ENCODE data around the gene EPHX1.
"Not testable (repeated sequence)": the region's sequence is repeated elsewhere in the genome, so short reads cannot be mapped to it uniquely, and the experiment has no call there.

EPHX1 gene

GRCh38 chr1:225880636-225881035 lies 70.7 kb downstream of the EPHX1 start:
- no peak for DNase-seq (ENCODE audit: low read depth in 2 of 3, low spot score in 2 of 3)

DNA sequence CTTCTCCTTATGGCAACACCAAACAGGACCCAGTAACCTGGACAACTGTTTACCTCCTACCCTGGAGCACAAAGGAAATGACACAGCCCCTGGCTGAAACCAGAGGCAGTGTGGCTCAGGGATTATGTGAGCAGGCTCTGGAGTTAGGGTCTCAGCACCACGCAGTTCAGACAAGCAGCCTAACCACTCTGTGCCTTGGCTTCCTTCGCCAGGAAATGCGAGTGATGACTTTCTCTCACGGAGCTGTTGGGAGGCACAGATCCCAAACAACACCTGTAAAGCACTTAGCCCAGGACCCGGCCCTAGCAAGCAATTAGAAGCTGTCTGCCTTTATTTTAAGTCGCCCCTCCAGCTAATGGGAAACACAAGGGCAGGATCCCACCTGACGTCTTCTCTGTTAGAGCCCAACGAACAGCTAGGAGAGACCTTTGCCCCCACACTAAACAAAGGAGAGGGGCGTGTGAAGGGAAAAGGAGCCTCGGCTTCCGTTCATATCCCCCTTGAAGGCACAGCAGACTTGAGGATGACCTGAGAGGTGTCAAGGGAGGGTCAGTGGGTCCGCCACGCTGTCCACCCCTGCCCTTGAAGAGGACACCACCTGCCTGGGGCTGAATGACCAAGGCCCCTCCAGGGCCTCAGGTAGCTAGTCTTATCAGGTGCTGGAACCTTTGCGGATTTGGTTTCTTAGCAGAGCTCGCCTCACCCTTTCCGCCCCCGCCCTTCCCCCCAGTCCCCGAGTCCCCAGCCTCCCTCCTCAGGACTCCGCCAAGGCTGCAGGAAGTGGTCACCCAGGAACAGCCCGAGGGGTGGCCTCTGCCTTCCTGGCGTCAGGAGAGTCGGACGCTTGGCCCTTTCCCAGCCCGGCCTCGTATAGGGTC lies 71.4 kb downstream of the EPHX1 start:
- DNase-seq (ENCODE audit: low read depth in 2 of 3, low spot score in 2 of 3) = no peak

GRCh38 chr1:225881959-225882693 lies 72.2 kb downstream of the EPHX1 start, which contains the start of gene TMEM63A:
TSS of gene TMEM63A (minus strand) at chr1:225882380. CDS start at chr1:225877580, 4,800 bp downstream.
- DNase-seq (ENCODE audit: low read depth in 2 of 3, low spot score in 2 of 3) = peak; percentile 70 to 72 (median 71)

- DNase-seq (ENCODE audit: low read depth in 2 of 3, low spot score in 2 of 3) = peak in 1 of 3 experiments; percentile 37
These were observed 73.0 kb downstream of the EPHX1 start for GRCh38 chr1:225882694-225883615.

- no peak for DNase-seq (ENCODE audit: low read depth in 2 of 3, low spot score in 2 of 3)
These were observed 73.8 kb downstream of the EPHX1 start for GRCh38 chr1:225883616-225884265.

DNA sequence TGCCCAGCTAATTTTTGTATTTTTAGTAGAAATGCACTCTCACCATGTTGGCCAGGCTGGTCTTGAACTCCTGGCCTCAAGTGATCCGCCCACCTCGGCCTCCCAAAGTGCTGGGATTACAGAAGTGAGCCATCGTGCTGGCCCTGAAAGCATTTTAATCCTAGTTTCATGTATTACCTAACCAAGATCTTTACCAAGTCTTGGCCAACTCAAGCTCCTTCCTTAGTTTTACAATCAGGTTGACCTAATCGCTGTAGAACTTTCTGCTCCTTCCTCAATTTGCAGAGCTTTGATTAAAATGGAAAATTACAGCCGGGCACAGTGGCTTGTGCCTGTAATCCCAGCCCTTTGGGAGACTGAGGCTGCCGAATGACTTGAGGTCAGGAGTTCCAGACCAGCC lies 75.4 kb downstream of the EPHX1 start:
- no peak for DNase-seq (ENCODE audit: low read depth in 2 of 3, low spot score in 2 of 3)

GRCh38 chr1:225886159-225887029 lies 76.5 kb downstream of the EPHX1 start:
- no peak for DNase-seq (ENCODE audit: low read depth in 2 of 3, low spot score in 2 of 3)

DNA sequence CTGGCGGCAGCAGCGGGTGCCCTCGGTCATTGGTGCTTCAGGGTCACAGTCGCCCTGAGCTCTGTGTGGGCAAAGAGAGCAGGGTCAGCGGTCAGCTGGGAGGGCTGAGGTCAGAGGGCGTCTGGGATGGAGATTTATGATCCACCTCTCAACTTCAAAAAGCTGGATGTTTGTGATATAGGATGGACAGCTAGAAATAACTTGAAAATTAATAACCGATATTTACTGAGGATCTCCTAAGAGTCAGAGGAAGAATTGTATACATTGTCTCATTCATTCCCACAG lies 77.0 kb downstream of the EPHX1 start:
- DNase-seq (ENCODE audit: low read depth in 2 of 3, low spot score in 2 of 3) = no peak

DNA sequence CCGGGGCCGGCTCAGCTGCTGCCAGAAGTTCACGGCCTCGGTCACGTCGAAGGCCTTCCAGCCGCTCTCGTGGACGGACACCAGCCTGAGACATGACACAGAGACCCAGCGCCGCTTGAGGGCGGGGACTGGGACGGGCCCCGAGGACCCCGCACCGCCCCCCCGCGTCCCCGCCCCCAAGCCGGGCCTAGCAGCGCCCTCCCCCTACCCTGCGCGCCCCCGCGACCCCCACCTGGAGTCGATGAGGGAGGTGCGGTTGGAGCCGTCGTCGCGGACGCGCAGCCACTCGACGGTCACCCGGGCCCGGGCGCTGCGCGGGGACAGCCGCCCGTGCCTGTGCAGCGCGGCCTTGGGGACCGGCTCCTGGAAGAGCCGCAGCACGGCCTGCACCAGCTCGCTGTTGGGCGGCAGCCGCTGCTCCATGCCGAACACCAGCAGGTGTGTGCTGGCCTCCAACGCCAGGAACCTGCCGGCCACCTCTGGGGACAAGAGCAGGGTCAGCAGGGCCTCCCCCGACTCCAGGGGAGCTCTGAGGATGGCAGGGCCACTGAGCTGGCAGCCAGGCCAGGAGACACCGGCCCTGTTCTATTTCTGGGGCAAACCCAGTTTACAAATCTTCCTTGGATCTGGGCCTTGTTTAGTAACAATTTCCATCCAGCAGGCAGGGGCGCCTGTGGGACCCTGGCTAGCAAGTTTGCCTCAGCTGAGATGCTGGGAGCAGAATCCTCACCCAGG lies 77.8 kb downstream of the EPHX1 start:
- DNase-seq (ENCODE audit: low read depth in 2 of 3, low spot score in 2 of 3) = not testable (repeated sequence)

GRCh38 chr1:225888289-225888897 lies 78.5 kb downstream of the EPHX1 start:
- DNase-seq (ENCODE audit: low read depth in 2 of 3, low spot score in 2 of 3) = no peak

- DNase-seq (ENCODE audit: low read depth in 2 of 3, low spot score in 2 of 3) = no peak
These were observed 79.1 kb downstream of the EPHX1 start, which contains the start of gene LEFTY1 for GRCh38 chr1:225888898-225889601. TSS of gene LEFTY1 (minus strand) at chr1:225889146. CDS start at chr1:225889066, 80 bp downstream.

DNA sequence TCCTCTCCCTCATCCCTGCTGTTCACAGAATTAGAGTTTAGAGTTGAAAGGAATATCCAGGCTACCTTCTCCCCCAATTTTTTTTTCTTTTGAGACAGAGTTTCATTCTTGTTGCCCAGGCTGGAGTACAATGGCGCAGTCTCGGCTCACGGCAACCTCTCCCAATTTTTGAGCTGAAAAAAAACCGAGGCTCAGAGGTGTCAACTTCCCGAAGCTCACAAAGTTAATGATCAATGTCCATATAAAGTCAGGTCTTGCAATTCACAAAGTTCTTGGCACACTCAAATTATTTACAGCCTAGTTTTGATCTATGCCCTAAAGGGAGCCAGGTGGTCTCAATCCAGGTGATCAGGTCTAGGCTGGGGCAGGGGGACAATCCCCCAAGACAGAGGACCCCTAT lies 79.8 kb downstream of the EPHX1 start:
- DNase-seq (ENCODE audit: low read depth in 2 of 3, low spot score in 2 of 3) = no peak

GRCh38 chr1:225890346-225891228 lies 80.7 kb downstream of the EPHX1 start:
- DNase-seq (ENCODE audit: low read depth in 2 of 3, low spot score in 2 of 3) = no peak

DNA sequence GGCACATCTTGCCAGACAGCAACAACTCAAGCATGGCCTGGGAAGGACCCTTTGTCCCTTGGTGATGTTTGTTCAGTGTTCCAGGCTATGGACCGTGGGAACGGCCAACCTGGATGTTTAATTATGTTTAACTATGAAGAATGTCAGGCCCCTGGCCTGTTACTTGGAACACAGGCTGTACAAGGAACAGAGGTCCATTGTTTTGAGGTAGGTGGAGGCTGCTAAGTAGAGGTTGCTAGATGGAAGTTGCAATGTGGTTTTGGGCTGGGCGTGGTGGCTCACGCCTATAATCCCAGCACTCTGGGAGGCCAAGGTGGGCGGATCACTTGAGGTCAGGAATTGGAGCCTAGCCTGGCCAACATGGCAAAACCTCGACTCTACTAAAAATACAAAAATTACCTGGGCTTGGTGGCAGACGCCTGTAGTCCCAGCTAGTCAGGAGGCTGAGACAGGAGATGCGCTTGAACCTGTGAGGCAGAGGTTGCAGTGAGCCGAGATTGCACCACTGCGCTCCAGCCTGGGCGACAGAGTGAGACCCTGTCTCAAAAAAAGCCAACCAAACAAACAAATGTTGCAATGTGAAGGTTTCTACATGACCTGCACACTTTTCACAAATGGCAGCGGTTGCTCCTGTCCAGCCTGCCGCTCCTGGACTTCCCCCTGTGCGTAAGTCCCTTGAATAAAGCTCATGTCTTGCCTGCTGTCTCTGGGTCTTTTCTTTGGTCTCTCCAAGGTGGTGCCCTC lies 81.5 kb downstream of the EPHX1 start:
- DNase-seq (ENCODE audit: low read depth in 2 of 3, low spot score in 2 of 3) = no peak

DNA sequence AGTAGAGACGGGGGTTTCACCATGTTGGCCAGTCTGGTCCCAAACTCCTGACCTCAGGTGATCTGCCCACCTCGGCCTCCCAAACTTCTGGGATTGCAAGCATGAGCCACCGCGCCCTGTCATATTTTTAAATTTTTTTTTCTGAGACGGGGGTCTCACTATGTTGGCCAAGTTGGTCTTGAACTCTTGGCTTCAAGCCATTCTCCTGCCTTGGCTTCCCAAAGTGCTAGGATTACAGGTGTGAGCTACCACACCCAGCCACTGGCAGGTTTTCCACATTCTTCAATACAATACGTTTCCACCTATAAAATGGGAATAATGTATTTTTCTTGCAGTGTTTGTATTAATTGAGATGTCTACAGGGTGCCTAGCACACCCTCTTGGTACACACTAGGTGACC lies 82.4 kb downstream of the EPHX1 start:
- no peak for DNase-seq (ENCODE audit: low read depth in 2 of 3, low spot score in 2 of 3)
